ENCODE measurements around the gene SCG5. TPM values are rescaled to one million over a fixed set of nuclear protein-coding genes. Genes with fewer than 3 reads are reported as not detected.
A peak's percentile ranks its signal among the peaks of the same experiment; 100 is the strongest.

SCG5 gene
- total and polyA plus RNA-seq, 2 of the 13 experiments (the other 11 are each of a cell fraction or from before 2014, with no cell fraction given) = 2.3 to 3.5 TPM

- TF ChIP-seq FUBP1 (CRISPR knock-in tag; IDR thresholded peaks at IDR 0.05; ENCODE audit: borderline replicate concordance) (no peak), U2AF2 (IDR thresholded peaks at IDR 0.05; ENCODE audit: low read depth, low read length) (no peak), AHDC1 (CRISPR knock-in tag; IDR thresholded peaks at IDR 0.05; ENCODE audit: borderline replicate concordance) (peak; percentile 72; the same call in 1 of the 2 replicates), KDM5A (IDR thresholded peaks at IDR 0.05; ENCODE audit: borderline replicate concordance, low read length) (no peak), ARHGAP35 (CRISPR knock-in tag; IDR thresholded peaks at IDR 0.05; ENCODE audit: borderline replicate concordance) (no peak), ARID3A (IDR thresholded peaks at IDR 0.05; ENCODE audit: low read depth, low read length) (no peak), DNMT3B (CRISPR knock-in tag; conservative IDR thresholded peaks at IDR 0.05) (no peak), ZIK1 (CRISPR knock-in tag; IDR thresholded peaks at IDR 0.05; ENCODE audit: borderline replicate concordance, low read depth) (no peak), FOXP4 (CRISPR knock-in tag; IDR thresholded peaks at IDR 0.05) (peak; percentile 24; the same call in 1 of the 2 replicates), ZNF34 (CRISPR knock-in tag; IDR thresholded peaks at IDR 0.05; ENCODE audit: borderline replicate concordance) (no peak), ZNF607 (CRISPR knock-in tag; IDR thresholded peaks at IDR 0.05; ENCODE audit: borderline replicate concordance) (no peak), SSRP1 (CRISPR knock-in tag; IDR thresholded peaks at IDR 0.05) (no peak), SALL1 (CRISPR knock-in tag; IDR thresholded peaks at IDR 0.05) (no peak), MEIS1 (CRISPR knock-in tag; IDR thresholded peaks at IDR 0.05; ENCODE audit: borderline replicate concordance) (no peak), NFE2L2 (IDR thresholded peaks at IDR 0.05; ENCODE audit: low read length) (no peak), HNF4A (CRISPR knock-in tag; IDR thresholded peaks at IDR 0.05) (peak; percentile 94), ZNF230 (CRISPR knock-in tag; IDR thresholded peaks at IDR 0.05) (no peak), KLF15 (CRISPR knock-in tag; IDR thresholded peaks at IDR 0.05; ENCODE audit: borderline replicate concordance) (no peak)
These were observed 68.0 kb downstream of the SCG5 start (continued) for GRCh38 chr15:32709295-32710033.
